ENCODE results near the gene C2CD5. TPM values are rescaled to one million over a fixed set of nuclear protein-coding genes. Genes with fewer than 3 reads are reported as not detected.

C2CD5 gene
- total RNA-seq, 1 experiment from 2014 or later, result 27.1 TPM

- ChIA-PET POLR2A (ENCODE audit: low non-redundant PET) (no interaction called here), CTCF (no interaction called here)
- H3K36me3 ChIP-seq (ENCODE audit: insufficient read depth, low read length, poor library complexity, severe bottlenecking), result no peaks in the 10 kb centered on the region
- TF ChIP-seq, protein P1, sequence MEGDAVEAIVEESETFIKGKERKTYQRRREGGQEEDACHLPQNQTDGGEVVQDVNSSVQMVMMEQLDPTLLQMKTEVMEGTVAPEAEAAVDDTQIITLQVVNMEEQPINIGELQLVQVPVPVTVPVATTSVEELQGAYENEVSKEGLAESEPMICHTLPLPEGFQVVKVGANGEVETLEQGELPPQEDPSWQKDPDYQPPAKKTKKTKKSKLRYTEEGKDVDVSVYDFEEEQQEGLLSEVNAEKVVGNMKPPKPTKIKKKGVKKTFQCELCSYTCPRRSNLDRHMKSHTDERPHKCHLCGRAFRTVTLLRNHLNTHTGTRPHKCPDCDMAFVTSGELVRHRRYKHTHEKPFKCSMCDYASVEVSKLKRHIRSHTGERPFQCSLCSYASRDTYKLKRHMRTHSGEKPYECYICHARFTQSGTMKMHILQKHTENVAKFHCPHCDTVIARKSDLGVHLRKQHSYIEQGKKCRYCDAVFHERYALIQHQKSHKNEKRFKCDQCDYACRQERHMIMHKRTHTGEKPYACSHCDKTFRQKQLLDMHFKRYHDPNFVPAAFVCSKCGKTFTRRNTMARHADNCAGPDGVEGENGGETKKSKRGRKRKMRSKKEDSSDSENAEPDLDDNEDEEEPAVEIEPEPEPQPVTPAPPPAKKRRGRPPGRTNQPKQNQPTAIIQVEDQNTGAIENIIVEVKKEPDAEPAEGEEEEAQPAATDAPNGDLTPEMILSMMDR (conservative IDR thresholded peaks at IDR 0.05; ENCODE audit: low read depth, low read length), result no peak
- no peak for TF ChIP-seq EZH2 (IDR thresholded peaks at IDR 0.05; ENCODE audit: borderline replicate concordance, low read depth, low read length, poor library complexity, severe bottlenecking)
- BruUV-seq (replicated peaks), result no TSS peak
- no peak overlapping the region for H3K27ac ChIP-seq (ENCODE audit: low read depth, low read length, poor library complexity, severe bottlenecking)
- H3K27me3 ChIP-seq (replicated peaks; ENCODE audit: insufficient read depth, low read depth, low read length, poor library complexity), result no peaks in the 10 kb centered on the region
- H3K9me3 ChIP-seq (ENCODE audit: low read depth, low read length, poor library complexity, severe bottlenecking), result no peaks in the 10 kb centered on the region
- no peaks in the 10 kb centered on the region for H3K4me1 ChIP-seq (ENCODE audit: insufficient read depth, low read length, poor library complexity, severe bottlenecking)
- DNase-seq (ENCODE audit: low spot score), result no peak
- intact Hi-C loops (cut with micrococcal nuclease; ENCODE audit: unreplicated experiment), result no loop called here
- no peak overlapping the region for H3K4me3 ChIP-seq (ENCODE audit: low read depth, low read length, poor library complexity, severe bottlenecking)
Observed at GRCh38 chr12:22499445-22499844, 44.9 kb downstream of the C2CD5 start.

GRCh38 chr12:22494319-22494718 lies 50.0 kb downstream of the C2CD5 start:
- ChIA-PET CTCF (no interaction called here), POLR2A (ENCODE audit: low non-redundant PET) (no interaction called here)
- Histone ChIP-seq H3K27ac (ENCODE audit: low read depth, low read length, poor library complexity, severe bottlenecking) (no peak overlapping the region), H3K27me3 (replicated peaks; ENCODE audit: insufficient read depth, low read depth, low read length, poor library complexity) (no peaks in the 10 kb centered on the region), H3K4me1 (ENCODE audit: insufficient read depth, low read length, poor library complexity, severe bottlenecking) (no peaks in the 10 kb centered on the region), H3K36me3 (ENCODE audit: insufficient read depth, low read length, poor library complexity, severe bottlenecking) (peaks cover 4% of the 10 kb centered on the region), H3K4me3 (ENCODE audit: low read depth, low read length, poor library complexity, severe bottlenecking) (no peak overlapping the region), H3K9me3 (ENCODE audit: low read depth, low read length, poor library complexity, severe bottlenecking) (no peaks in the 10 kb centered on the region)
- TF ChIP-seq, protein P1 (conservative IDR thresholded peaks at IDR 0.05; ENCODE audit: low read depth, low read length), result no peak
- no peak for TF ChIP-seq EZH2 (IDR thresholded peaks at IDR 0.05; ENCODE audit: borderline replicate concordance, low read depth, low read length, poor library complexity, severe bottlenecking)
- no peak for DNase-seq (ENCODE audit: low spot score)
- intact Hi-C loops (cut with micrococcal nuclease; ENCODE audit: unreplicated experiment), result no loop called here
- no TSS peak for BruUV-seq (replicated peaks)

- no peak overlapping the region for H3K4me3 ChIP-seq (ENCODE audit: low read depth, low read length, poor library complexity, severe bottlenecking)
- no peaks in the 10 kb centered on the region for H3K4me1 ChIP-seq (ENCODE audit: insufficient read depth, low read length, poor library complexity, severe bottlenecking)
- H3K27ac ChIP-seq (ENCODE audit: low read depth, low read length, poor library complexity, severe bottlenecking), result no peak overlapping the region
- BruUV-seq (replicated peaks), result no TSS peak
- no peaks in the 10 kb centered on the region for H3K27me3 ChIP-seq (replicated peaks; ENCODE audit: insufficient read depth, low read depth, low read length, poor library complexity)
- TF ChIP-seq EZH2 (IDR thresholded peaks at IDR 0.05; ENCODE audit: borderline replicate concordance, low read depth, low read length, poor library complexity, severe bottlenecking), result no peak
- TF ChIP-seq, protein P1 (conservative IDR thresholded peaks at IDR 0.05; ENCODE audit: low read depth, low read length), result no peak
- intact Hi-C loops (cut with micrococcal nuclease; ENCODE audit: unreplicated experiment), result no loop called here
- no peak for DNase-seq (ENCODE audit: low spot score)
- ChIA-PET CTCF (no interaction called here), POLR2A (ENCODE audit: low non-redundant PET) (no interaction called here)
- H3K36me3 ChIP-seq (ENCODE audit: insufficient read depth, low read length, poor library complexity, severe bottlenecking), result peaks cover 5% of the 10 kb centered on the region
- no peaks in the 10 kb centered on the region for H3K9me3 ChIP-seq (ENCODE audit: low read depth, low read length, poor library complexity, severe bottlenecking)
Observed at GRCh38 chr12:22491034-22491433, 53.3 kb downstream of the C2CD5 start.
